CD4-positive, alpha-beta T cell (primary cell): ENCODE data around the gene TMEM198. TPM values are rescaled to one million over a fixed set of nuclear protein-coding genes. Genes with fewer than 3 reads are reported as not detected.
A peak's percentile ranks its signal among the peaks of the same experiment; 100 is the strongest.

ENCODE experiments used
- ATAC-seq: fragments of 200-7000 bp; cut with Tn5 transposase; one replicate; pipeline ENCODE4 v1.10.0; 2022; ENCODE audit warnings: mild to moderate bottlenecking; ENCODE audit not compliant: poor library complexity
- CTCF ChIA-PET: fragments of 350-600 bp; sonication (Branson Sonifier 250); formaldehyde crosslinking; loops from one replicate; lab custom pipeline; 2021; ENCODE audit warnings: antibody characterized with exemption, inconsistent platforms; lab: Charles Lee
- POLR2A ChIA-PET: fragments of 350-600 bp; sonication (Branson Sonifier 250); formaldehyde crosslinking; loops from one replicate; lab custom pipeline; 2021; ENCODE audit warnings: antibody characterized with exemption, inconsistent platforms; lab: Charles Lee
- DNase-seq, 14 experiments: peaks; one replicate each; pipeline ENCODE4 v3.0.0-alpha.2; 2013 to 2020; ENCODE audit warnings: mixed read lengths in 2 of 14
- H3K27ac ChIP-seq, 2 donors: one replicate each; pipeline versions ENCODE4 v1.5.1 to v1.7.0; 2013; ENCODE audit warnings: low read length in 2 of 2, low read depth in 1 of 2, mild to moderate bottlenecking in 1 of 2
- H3K27me3 ChIP-seq, 2 experiments: 1 replicate in 1 of 2; 2 replicates in 1 of 2; pipeline versions ENCODE4 v1.6.1 to v1.7.0; 2013; ENCODE audit warnings: low read length in 2 of 2, control low read depth in 1 of 2, mild to moderate bottlenecking in 1 of 2, moderate library complexity in 1 of 2; ENCODE audit not compliant: insufficient read depth in 2 of 2, control insufficient read depth in 1 of 2
- H3K36me3 ChIP-seq: one replicate; pipeline ENCODE4 v1.6.1; 2013; ENCODE audit warnings: low read length, control low read depth; ENCODE audit not compliant: insufficient read depth
- H3K4me1 ChIP-seq: one replicate; pipeline ENCODE4 v1.6.1; 2013; ENCODE audit warnings: low read length, control low read depth; ENCODE audit not compliant: insufficient read depth
- H3K4me3 ChIP-seq: one replicate; pipeline ENCODE4 v1.5.1; 2013; ENCODE audit warnings: mild to moderate bottlenecking, low read length, moderate library complexity
- H3K9me3 ChIP-seq, 2 experiments: 1 replicate in 1 of 2; 2 replicates in 1 of 2; pipeline versions ENCODE4 v1.6.1 to v1.7.0; 2013; ENCODE audit warnings: low read length in 2 of 2, mild to moderate bottlenecking in 2 of 2, control low read depth in 1 of 2, moderate library complexity in 1 of 2; ENCODE audit not compliant: control insufficient read depth in 1 of 2, insufficient read depth in 1 of 2
- H3K27ac Mint-ChIP-seq: one replicate; pipeline ENCODE4 v1.8.0; 2020; ENCODE audit warnings: mixed read lengths
- H3K27me3 Mint-ChIP-seq: one replicate; pipeline ENCODE4 v1.8.0; 2021; ENCODE audit warnings: mixed read lengths
- H3K36me3 Mint-ChIP-seq: one replicate; pipeline ENCODE4 v1.8.0; 2021; ENCODE audit warnings: low read depth, mixed read lengths
- H3K4me1 Mint-ChIP-seq: one replicate; pipeline ENCODE4 v1.8.0; 2021; ENCODE audit warnings: low read depth, mixed read lengths
- H3K4me3 Mint-ChIP-seq: one replicate; pipeline ENCODE4 v1.8.0; 2020; ENCODE audit warnings: mild to moderate bottlenecking, mixed read lengths
- H3K9me3 Mint-ChIP-seq: one replicate; pipeline ENCODE4 v1.8.0; 2020; ENCODE audit warnings: mixed read lengths
- intact Hi-C, 2 experiments: fragments of 100-400 bp; cut with DNase I in 1 of 2; cut with micrococcal nuclease in 1 of 2; formaldehyde crosslinking; loops; one replicate each; pipeline versions ENCODE4 v1.15.1 to v1.9.0; 2023 to 2025; cut with DNase I, micrococcal nuclease
- total RNA-seq, 174 experiments: library from RNA in 2 of 174; stranded (reverse) in 2 of 174; gene quantifications; one replicate each; pipeline ENCODE4 v1.2.3 and lab custom pipeline; 2021 to 2026
- TF ChIP-seq, protein P1 (sequence below): fragments of 200-600 bp; IDR thresholded peaks from one replicate; pipeline ENCODE4 v1.8.0; 2022; ENCODE audit warnings: antibody characterized with exemption, mild to moderate bottlenecking

Gene TMEM198
- total RNA-seq, 2 experiments from 2014 or later, result 0.47 to 0.91 TPM

DNA sequence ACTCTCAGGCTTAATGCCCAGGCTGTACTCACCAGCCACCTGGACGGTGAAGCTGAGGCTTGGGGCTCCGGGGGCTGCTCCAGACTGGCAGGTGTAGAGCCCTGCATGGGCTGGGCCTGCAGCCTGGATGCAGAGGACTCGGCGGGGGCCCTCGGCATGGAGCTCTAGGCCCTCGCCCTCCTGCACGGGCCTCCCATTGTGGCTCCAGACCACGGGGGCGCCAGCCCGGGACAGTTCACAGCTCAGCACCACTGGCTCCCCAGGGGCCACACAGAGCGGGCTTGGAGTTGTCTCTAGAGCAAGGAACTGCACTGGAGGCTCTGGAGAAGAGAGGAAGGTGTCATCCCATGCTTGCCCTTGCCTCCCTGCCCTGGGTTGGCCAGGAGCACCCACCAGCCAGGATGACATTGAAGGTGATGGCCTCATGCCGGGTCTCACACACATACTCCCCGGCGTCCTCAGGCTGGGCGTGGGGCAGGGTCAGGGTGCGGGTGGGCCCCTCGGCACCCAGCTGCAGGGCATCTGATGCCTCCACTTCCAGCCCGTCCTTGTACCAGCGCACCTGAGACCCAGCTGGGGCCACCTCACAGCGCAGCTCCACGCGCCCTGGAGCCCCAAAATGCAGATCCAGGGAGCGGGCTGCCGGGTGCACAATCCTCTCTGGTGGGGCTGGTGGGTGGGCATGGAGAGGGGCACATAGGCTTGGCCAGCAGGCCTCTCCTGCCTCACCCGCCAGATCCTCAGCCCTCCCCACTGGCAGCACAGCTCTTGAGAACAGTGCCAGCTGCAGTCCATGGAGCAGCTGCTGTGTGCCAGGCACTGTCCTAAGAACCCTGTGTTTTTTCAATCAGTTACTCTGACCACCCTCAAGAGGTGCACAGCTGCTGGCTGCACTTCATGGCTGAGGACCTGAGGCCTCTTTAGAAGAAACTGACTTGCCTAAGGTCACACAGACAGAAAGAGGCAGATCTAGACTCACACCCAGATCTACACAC is 14.3 kb downstream of the TMEM198 start:
- POLR2A ChIA-PET, result no interaction called here
- CTCF ChIA-PET, result no interaction called here

DNA sequence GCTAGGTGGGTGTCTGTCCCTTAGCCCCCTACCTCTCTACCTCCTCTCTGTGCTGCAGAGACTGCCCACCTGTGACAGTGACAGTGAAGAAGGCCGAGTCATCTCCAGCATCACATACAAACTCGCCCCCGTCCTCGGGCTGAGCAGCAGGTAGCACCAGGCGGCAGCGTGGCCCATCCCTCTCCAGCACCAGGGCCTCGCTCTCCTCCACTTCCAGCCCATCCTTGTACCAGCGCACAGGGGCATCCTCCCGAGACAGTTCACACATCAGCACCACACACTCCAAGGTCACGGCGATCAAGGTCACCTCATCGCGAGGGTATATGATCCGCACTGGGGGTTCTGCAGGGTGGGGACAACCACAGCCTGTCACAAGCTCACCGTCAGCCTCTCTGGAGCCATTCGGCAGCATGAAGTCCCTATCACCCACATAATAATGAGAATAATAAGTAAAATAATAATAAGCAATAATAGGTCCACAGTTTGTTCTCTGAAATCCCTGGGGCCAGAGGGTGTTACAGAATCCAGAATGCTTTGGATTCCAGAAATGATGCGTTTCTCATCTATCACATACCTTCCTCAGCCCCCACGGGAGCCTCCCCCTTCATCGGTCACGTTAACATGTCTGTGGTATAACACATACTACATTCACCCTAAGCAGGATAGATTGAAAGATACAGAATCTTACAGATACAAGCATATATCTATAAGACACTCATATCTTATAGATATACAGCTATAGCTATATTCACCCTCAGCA is 15.5 kb downstream of the TMEM198 start:
- ChIA-PET CTCF (interaction anchor here (0.8 to 2.3 kb wide), 6 partner anchors 12 to 265 kb away, joined by 3 to 21 read pairs (median 4); partner anchors contain the start of genes INHA, OBSL1 and STK11IP), POLR2A (no interaction called here)
- peak in 1 of 14 experiments; percentile 11 for DNase-seq
- Histone ChIP-seq H3K4me1 (no peaks in the 10 kb centered on the region), H3K27me3 (peaks cover 18 to 19% of the 10 kb centered on the region in 2 experiments), H3K9me3 (peaks cover 0 to 2% of the 10 kb centered on the region in 2 experiments), H3K4me3 (no peak overlapping the region), H3K36me3 (no peaks in the 10 kb centered on the region), H3K27ac (no peak overlapping the region)
- ATAC-seq, result no peak
- TF ChIP-seq, protein P1, sequence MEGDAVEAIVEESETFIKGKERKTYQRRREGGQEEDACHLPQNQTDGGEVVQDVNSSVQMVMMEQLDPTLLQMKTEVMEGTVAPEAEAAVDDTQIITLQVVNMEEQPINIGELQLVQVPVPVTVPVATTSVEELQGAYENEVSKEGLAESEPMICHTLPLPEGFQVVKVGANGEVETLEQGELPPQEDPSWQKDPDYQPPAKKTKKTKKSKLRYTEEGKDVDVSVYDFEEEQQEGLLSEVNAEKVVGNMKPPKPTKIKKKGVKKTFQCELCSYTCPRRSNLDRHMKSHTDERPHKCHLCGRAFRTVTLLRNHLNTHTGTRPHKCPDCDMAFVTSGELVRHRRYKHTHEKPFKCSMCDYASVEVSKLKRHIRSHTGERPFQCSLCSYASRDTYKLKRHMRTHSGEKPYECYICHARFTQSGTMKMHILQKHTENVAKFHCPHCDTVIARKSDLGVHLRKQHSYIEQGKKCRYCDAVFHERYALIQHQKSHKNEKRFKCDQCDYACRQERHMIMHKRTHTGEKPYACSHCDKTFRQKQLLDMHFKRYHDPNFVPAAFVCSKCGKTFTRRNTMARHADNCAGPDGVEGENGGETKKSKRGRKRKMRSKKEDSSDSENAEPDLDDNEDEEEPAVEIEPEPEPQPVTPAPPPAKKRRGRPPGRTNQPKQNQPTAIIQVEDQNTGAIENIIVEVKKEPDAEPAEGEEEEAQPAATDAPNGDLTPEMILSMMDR, result no peak
- intact Hi-C loops, result no loop called here
- Mint-ChIP-seq H3K4me1 (no peaks in the 10 kb centered on the region), H3K27ac (no peak overlapping the region), H3K9me3 (no peaks in the 10 kb centered on the region), H3K36me3 (no peaks in the 10 kb centered on the region), H3K27me3 (peaks cover 52% of the 10 kb centered on the region), H3K4me3 (no peak overlapping the region)

More for the DNA sequence above, 14.3 kb downstream of the TMEM198 start:
- H3K4me1 Mint-ChIP-seq, result peaks cover 10% of the 10 kb centered on the region
- Histone ChIP-seq H3K9me3 (peaks cover 0 to 12% of the 10 kb centered on the region in 2 experiments), H3K27ac (no peak overlapping the region), H3K27me3 (peaks cover 27 to 28% of the 10 kb centered on the region in 2 experiments), H3K4me3 (no peak overlapping the region), H3K4me1 (peaks cover 6% of the 10 kb centered on the region), H3K36me3 (no peaks in the 10 kb centered on the region)
- H3K27me3 Mint-ChIP-seq, result peaks cover 53% of the 10 kb centered on the region
- no peak for ATAC-seq
- no peak overlapping the region for H3K4me3 Mint-ChIP-seq
- H3K9me3 Mint-ChIP-seq, result no peaks in the 10 kb centered on the region
- TF ChIP-seq, protein P1, result no peak
- H3K36me3 Mint-ChIP-seq, result no peaks in the 10 kb centered on the region
- no peak overlapping the region for H3K27ac Mint-ChIP-seq
- intact Hi-C loops, result no loop called here
- no peak for DNase-seq
